ENCODE results near the gene PROK1.

DNA sequence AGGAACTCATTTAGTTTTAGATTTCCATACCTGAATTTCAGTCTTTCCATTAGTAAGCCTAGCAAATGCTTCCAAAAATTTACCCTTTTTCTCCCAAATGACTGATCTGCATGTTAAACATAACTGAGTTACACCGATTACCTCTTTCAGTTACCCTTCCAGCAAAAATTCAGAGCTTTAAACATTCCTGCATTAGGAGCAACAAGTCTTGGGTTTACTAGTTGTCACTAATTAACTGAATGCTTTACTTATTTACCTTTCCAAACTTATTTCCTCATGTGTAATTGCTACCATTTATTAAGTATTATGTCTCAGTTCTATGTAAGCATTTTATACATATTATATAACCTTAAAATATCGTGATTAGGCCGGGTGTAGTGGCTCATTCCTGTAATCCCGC, 46.5 kb upstream of the PROK1 start:
- TF ChIP-seq GATA2 (IDR thresholded peaks at IDR 0.05; ENCODE audit: low read depth, low read length), result no peak
- TF ChIP-seq GATA3 (IDR thresholded peaks at IDR 0.05; ENCODE audit: low read depth, low read length), result no peak

Measured in SH-SY5Y (cell line).